OCI-LY1 (cell line): ENCODE measurements around the gene CASZ1.

Source experiments
- EZH2 ChIP-seq: fragments of 200-600 bp; sonication (generic), shearing (Covaris generic); IDR thresholded peaks from 2 replicates; pipeline ENCODE4 v1.8.0; 2017; ENCODE audit warnings: borderline replicate concordance, mixed run types, mild to moderate bottlenecking, antibody characterized with exemption, low read length, moderate library complexity, mixed read lengths
- TF ChIP-seq, protein P1 (sequence below): fragments of 200-600 bp; sonication (generic), shearing (Covaris generic); IDR thresholded peaks from 2 replicates; pipeline ENCODE4 v1.5.1; 2017; ENCODE audit warnings: mild to moderate bottlenecking, antibody characterized with exemption, low read length, moderate library complexity, mixed read lengths

DNA sequence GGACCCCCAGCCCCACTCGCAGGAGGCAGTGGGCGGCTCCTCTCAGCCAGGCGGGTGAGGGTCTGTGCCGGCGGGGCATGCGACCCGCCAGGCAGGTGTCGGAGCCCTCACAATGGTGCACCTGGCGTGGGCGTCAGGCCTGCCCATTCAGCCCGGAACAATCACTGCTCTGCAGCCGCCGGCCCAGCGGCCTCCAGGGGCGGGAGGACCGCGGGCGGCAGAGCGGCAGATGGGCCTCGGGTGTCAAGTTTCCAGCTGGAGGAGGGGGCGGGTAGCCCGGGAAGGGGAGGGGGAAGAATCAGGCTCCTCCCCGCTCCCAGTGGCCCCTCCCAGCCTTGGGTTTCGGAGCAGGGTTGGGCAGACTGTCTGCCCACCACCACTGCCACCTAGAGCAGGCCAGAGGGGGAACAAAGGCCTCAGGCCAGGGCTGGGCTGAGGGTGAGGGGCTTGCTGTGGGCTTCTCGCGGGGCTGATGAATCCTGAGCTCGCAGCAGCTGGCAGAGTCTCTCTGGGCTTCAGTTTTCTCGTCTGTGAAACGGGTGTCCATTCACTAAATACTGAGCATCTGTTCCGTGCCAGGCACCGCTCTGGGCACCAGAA lies 39.5 kb upstream of the CASZ1 start:
- TF ChIP-seq, protein P1, sequence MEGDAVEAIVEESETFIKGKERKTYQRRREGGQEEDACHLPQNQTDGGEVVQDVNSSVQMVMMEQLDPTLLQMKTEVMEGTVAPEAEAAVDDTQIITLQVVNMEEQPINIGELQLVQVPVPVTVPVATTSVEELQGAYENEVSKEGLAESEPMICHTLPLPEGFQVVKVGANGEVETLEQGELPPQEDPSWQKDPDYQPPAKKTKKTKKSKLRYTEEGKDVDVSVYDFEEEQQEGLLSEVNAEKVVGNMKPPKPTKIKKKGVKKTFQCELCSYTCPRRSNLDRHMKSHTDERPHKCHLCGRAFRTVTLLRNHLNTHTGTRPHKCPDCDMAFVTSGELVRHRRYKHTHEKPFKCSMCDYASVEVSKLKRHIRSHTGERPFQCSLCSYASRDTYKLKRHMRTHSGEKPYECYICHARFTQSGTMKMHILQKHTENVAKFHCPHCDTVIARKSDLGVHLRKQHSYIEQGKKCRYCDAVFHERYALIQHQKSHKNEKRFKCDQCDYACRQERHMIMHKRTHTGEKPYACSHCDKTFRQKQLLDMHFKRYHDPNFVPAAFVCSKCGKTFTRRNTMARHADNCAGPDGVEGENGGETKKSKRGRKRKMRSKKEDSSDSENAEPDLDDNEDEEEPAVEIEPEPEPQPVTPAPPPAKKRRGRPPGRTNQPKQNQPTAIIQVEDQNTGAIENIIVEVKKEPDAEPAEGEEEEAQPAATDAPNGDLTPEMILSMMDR, result no peak
- TF ChIP-seq EZH2, result no peak
